ENCODE results near the gene CTNNAL1. TPM values are rescaled to one million over a fixed set of nuclear protein-coding genes. Genes with fewer than 3 reads are reported as not detected.

CTNNAL1 gene
- total and polyA plus RNA-seq, 2 of the 8 experiments (the other 6 are each of a cell fraction or from before 2014, with no cell fraction given): 23.2 to 66.1 TPM

DNA sequence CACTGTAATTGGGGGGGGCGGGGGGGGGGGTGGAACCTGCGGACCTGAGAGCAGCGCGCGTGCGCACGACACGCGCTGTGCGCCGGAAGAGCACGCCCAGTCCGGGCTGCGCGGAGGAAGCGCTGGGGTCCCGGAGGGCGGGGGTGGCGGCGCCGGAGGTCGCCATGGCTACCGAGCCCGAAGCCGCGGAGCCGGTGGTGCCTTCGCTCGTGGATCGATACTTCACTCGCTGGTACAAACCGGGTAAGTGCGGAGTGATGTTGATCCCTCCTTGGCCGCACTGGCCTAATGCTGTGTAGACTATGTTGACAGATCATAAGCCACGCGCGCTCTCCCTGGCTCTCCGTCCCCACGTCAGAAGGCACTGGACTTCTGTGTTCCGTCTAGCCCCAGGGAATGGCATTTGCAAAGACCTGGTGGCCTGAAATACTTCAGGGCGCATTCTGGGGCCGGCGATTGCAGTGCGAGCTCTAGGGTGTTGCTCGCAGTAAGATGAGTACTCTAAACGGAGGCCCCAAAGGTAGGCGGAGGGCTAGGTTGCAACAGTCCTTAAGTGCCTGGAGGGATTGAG is 78.9 kb downstream of the CTNNAL1 start, which contains the start of gene ABITRAM (continued):
- TF ChIP-seq, protein P1, sequence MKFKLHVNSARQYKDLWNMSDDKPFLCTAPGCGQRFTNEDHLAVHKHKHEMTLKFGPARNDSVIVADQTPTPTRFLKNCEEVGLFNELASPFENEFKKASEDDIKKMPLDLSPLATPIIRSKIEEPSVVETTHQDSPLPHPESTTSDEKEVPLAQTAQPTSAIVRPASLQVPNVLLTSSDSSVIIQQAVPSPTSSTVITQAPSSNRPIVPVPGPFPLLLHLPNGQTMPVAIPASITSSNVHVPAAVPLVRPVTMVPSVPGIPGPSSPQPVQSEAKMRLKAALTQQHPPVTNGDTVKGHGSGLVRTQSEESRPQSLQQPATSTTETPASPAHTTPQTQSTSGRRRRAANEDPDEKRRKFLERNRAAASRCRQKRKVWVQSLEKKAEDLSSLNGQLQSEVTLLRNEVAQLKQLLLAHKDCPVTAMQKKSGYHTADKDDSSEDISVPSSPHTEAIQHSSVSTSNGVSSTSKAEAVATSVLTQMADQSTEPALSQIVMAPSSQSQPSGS (IDR thresholded peaks at IDR 0.05; ENCODE audit: low read length): no peak
- TF ChIP-seq JUND (IDR thresholded peaks at IDR 0.05; ENCODE audit: low read length) (no peak), YY1 (IDR thresholded peaks at IDR 0.05; ENCODE audit: low read depth, low read length) (no peak; the same call in 1 of the 2 replicates), HDAC6 (IDR thresholded peaks at IDR 0.05; ENCODE audit: low read depth, low read length) (no peak), BRCA1 (IDR thresholded peaks at IDR 0.05; ENCODE audit: low read depth, low read length) (no peak; the same call in 1 of the 2 replicates), SP4 (IDR thresholded peaks at IDR 0.05; ENCODE audit: low read length) (no peak), CHD7 (IDR thresholded peaks at IDR 0.05; ENCODE audit: insufficient replicate concordance, low read length) (no peak), USF2 (IDR thresholded peaks at IDR 0.05; ENCODE audit: low read length) (no peak), NRF1 (IDR thresholded peaks at IDR 0.05; ENCODE audit: low read depth, low read length) (peak; percentile 53; the same call in 1 of the 2 replicates)
